ENCODE measurements around the gene WNT9B. TPM values are rescaled to one million over a fixed set of nuclear protein-coding genes. Genes with fewer than 3 reads are reported as not detected.

The WNT9B gene
- total RNA-seq, 1 experiment from 2014 or later: not detected

DNA sequence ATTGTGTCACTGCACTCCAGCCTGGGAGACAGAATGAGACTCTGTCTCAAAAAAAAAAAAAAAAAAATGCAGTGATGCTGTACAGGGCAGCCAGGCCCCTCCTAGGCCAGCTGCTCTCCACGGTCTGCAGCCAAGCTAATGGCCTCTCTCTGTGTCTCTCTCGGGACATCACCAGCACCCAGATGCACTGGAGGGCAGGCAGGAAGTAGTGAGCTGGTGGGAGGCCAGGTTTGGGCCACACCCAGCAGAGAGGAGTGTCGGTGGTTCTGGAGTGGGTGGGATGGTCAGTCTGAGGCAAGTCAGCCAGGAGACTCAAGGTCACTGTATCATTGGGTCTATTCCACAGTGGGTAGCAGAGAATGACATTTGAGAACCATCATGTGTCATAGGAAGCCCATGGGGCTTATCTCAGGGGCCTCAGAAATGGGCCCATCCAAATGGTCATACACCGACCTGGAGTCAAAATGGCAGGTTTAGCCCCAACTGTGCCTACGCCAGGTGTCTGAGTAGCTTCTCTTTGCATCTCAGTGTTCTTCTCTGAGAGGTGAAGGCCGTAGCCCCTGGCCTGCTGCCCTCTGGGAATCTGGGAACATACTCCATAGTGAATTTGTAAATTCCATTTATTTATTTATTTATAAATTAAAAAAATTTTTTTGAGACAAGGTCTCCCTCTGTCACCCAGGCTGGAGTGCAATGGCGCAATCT lies 22.7 kb downstream of the WNT9B start:
- Histone ChIP-seq H3K4me1 (ENCODE audit: control insufficient read depth, insufficient read depth, low read length) (no peaks in the 10 kb centered on the region), H3K27me3 (ENCODE audit: control insufficient read depth, insufficient read depth, low read length) (no peaks in the 10 kb centered on the region), H3K9me3 (ENCODE audit: control insufficient read depth, insufficient read depth, low read depth, low read length) (no peaks in the 10 kb centered on the region), H3K36me3 (ENCODE audit: control insufficient read depth, insufficient read depth, low read length) (no peaks in the 10 kb centered on the region), H3K27ac (ENCODE audit: low read length) (no peak overlapping the region), H3K4me3 (ENCODE audit: low read depth in 2 of 2, low read length in 2 of 2) (no peak overlapping the region)
- DNase-seq (ENCODE audit: low read depth, low spot score) (no peak), ATAC-seq (no peak)
- intact Hi-C loops (cut with micrococcal nuclease; ENCODE audit: unreplicated experiment): no loop called here
- no TSS peak for BruUV-seq (replicated peaks)
- no peak for TF ChIP-seq SIN3A (IDR thresholded peaks at IDR 0.05; ENCODE audit: borderline replicate concordance, insufficient read depth, low read depth, low read length)
- no peak for TF ChIP-seq TCF7L2 (IDR thresholded peaks at IDR 0.05; ENCODE audit: low read depth, low read length)
- TF ChIP-seq, protein P1, sequence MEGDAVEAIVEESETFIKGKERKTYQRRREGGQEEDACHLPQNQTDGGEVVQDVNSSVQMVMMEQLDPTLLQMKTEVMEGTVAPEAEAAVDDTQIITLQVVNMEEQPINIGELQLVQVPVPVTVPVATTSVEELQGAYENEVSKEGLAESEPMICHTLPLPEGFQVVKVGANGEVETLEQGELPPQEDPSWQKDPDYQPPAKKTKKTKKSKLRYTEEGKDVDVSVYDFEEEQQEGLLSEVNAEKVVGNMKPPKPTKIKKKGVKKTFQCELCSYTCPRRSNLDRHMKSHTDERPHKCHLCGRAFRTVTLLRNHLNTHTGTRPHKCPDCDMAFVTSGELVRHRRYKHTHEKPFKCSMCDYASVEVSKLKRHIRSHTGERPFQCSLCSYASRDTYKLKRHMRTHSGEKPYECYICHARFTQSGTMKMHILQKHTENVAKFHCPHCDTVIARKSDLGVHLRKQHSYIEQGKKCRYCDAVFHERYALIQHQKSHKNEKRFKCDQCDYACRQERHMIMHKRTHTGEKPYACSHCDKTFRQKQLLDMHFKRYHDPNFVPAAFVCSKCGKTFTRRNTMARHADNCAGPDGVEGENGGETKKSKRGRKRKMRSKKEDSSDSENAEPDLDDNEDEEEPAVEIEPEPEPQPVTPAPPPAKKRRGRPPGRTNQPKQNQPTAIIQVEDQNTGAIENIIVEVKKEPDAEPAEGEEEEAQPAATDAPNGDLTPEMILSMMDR (IDR thresholded peaks at IDR 0.05): no peak
- TF ChIP-seq POLR2AphosphoS5 (IDR thresholded peaks at IDR 0.05; ENCODE audit: low read depth, low read length): no peak
- TF ChIP-seq, protein P2, sequence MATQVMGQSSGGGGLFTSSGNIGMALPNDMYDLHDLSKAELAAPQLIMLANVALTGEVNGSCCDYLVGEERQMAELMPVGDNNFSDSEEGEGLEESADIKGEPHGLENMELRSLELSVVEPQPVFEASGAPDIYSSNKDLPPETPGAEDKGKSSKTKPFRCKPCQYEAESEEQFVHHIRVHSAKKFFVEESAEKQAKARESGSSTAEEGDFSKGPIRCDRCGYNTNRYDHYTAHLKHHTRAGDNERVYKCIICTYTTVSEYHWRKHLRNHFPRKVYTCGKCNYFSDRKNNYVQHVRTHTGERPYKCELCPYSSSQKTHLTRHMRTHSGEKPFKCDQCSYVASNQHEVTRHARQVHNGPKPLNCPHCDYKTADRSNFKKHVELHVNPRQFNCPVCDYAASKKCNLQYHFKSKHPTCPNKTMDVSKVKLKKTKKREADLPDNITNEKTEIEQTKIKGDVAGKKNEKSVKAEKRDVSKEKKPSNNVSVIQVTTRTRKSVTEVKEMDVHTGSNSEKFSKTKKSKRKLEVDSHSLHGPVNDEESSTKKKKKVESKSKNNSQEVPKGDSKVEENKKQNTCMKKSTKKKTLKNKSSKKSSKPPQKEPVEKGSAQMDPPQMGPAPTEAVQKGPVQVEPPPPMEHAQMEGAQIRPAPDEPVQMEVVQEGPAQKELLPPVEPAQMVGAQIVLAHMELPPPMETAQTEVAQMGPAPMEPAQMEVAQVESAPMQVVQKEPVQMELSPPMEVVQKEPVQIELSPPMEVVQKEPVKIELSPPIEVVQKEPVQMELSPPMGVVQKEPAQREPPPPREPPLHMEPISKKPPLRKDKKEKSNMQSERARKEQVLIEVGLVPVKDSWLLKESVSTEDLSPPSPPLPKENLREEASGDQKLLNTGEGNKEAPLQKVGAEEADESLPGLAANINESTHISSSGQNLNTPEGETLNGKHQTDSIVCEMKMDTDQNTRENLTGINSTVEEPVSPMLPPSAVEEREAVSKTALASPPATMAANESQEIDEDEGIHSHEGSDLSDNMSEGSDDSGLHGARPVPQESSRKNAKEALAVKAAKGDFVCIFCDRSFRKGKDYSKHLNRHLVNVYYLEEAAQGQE (IDR thresholded peaks at IDR 0.05; ENCODE audit: insufficient read depth in 1 of 2, low read depth in 2 of 2, low read length in 1 of 2): no peak
- CTCF ChIA-PET: no interaction called here
- in situ Hi-C loops (cut with HindIII; ENCODE audit: low pct_unique_long_range_greater_than_20kb, low sequenced_read_pairs): no loop called here
- POLR2A ChIA-PET: no interaction called here

DNA sequence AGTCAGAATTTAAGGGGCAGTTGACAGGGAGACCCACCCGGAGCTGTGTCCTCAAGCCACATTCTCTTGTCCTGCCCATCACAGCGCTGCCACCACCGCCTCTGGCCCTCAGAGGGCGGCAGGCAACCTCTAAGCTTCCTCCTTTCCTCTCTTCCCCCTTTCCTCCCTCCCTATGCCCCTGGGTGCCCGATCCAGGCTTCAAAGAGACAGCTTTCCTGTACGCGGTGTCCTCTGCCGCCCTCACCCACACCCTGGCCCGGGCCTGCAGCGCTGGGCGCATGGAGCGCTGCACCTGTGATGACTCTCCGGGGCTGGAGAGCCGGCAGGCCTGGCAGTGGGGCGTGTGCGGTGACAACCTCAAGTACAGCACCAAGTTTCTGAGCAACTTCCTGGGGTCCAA lies 23.5 kb downstream of the WNT9B start:
- ChIA-PET POLR2A (no interaction called here), CTCF (interaction anchor here (0.9 kb wide), 1 partner anchor 32 kb away, joined by 3 read pairs; no protein-coding TSS in a partner anchor)
- H3K27me3 ChIP-seq (ENCODE audit: control insufficient read depth, insufficient read depth, low read length): no peaks in the 10 kb centered on the region
- DNase-seq (ENCODE audit: low read depth, low spot score): no peak
- in situ Hi-C loops (cut with HindIII; ENCODE audit: low pct_unique_long_range_greater_than_20kb, low sequenced_read_pairs): no loop called here
- ATAC-seq: no peak
- H3K4me1 ChIP-seq (ENCODE audit: control insufficient read depth, insufficient read depth, low read length): no peaks in the 10 kb centered on the region
- H3K9me3 ChIP-seq (ENCODE audit: control insufficient read depth, insufficient read depth, low read depth, low read length): no peaks in the 10 kb centered on the region
- no peak for TF ChIP-seq POLR2AphosphoS5 (IDR thresholded peaks at IDR 0.05; ENCODE audit: low read depth, low read length)
- TF ChIP-seq, protein P2 (IDR thresholded peaks at IDR 0.05; ENCODE audit: insufficient read depth in 1 of 2, low read depth in 2 of 2, low read length in 1 of 2): no peak
- TF ChIP-seq, protein P1 (IDR thresholded peaks at IDR 0.05): no peak
- no peak for TF ChIP-seq SIN3A (IDR thresholded peaks at IDR 0.05; ENCODE audit: borderline replicate concordance, insufficient read depth, low read depth, low read length)
- no peak for TF ChIP-seq TCF7L2 (IDR thresholded peaks at IDR 0.05; ENCODE audit: low read depth, low read length)
- no TSS peak for BruUV-seq (replicated peaks)
- intact Hi-C loops (cut with micrococcal nuclease; ENCODE audit: unreplicated experiment): no loop called here
- no peak overlapping the region for H3K27ac ChIP-seq (ENCODE audit: low read length)
- H3K4me3 ChIP-seq (ENCODE audit: low read depth in 2 of 2, low read length in 2 of 2): no peak overlapping the region
- no peaks in the 10 kb centered on the region for H3K36me3 ChIP-seq (ENCODE audit: control insufficient read depth, insufficient read depth, low read length)

Data from Panc1 (cell line).